Neuronal stem cell (in vitro differentiated cells): ENCODE measurements around the gene MYO1E.

Experiments used
- DNase-seq: peaks from one replicate; pipeline ENCODE4 v3.0.0-alpha.2; 2013; ENCODE audit warnings: low spot score
- H2AFZ ChIP-seq: one replicate; pipeline ENCODE4 v1.6.1; 2013; ENCODE audit warnings: mild to moderate bottlenecking, low read length, inconsistent platforms
- H2AK5ac ChIP-seq: 2 replicates; pipeline ENCODE4 v1.6.1; 2013; ENCODE audit warnings: low read depth, mild to moderate bottlenecking, inconsistent platforms, low read length, moderate library complexity, mixed read lengths
- H2BK120ac ChIP-seq: 2 replicates; pipeline ENCODE4 v1.6.1; 2013; ENCODE audit warnings: low read depth, mild to moderate bottlenecking, inconsistent platforms, low read length, moderate library complexity, mixed read lengths
- H2BK12ac ChIP-seq: one replicate; pipeline ENCODE4 v1.6.1; 2013; ENCODE audit warnings: low read length, inconsistent platforms
- H2BK15ac ChIP-seq: 2 replicates; pipeline ENCODE4 v1.6.1; 2013; ENCODE audit warnings: mild to moderate bottlenecking, low read length, inconsistent platforms, mixed read lengths
- H2BK5ac ChIP-seq: one replicate; pipeline ENCODE4 v1.6.1; 2013; ENCODE audit warnings: inconsistent platforms, mild to moderate bottlenecking, low read length, moderate library complexity
- H3K14ac ChIP-seq: one replicate; pipeline ENCODE4 v1.6.1; 2013; ENCODE audit warnings: low read length, inconsistent platforms
- H3K18ac ChIP-seq: 2 replicates; pipeline ENCODE4 v1.6.1; 2013; ENCODE audit warnings: low read length, inconsistent platforms
- H3K23ac ChIP-seq: 2 replicates; pipeline ENCODE4 v1.6.1; 2013; ENCODE audit warnings: low read depth, mild to moderate bottlenecking, mixed read lengths, low read length, inconsistent platforms; ENCODE audit not compliant: poor library complexity
- H3K27ac ChIP-seq: replicated peaks from 3 replicates; pipeline ENCODE4 v1.5.1; 2013; ENCODE audit warnings: low read length, inconsistent platforms
- H3K27me3 ChIP-seq, 3 experiments: 2 replicates each; pipeline ENCODE4 v1.6.1; 2013; ENCODE audit warnings: low read length in 3 of 3, mild to moderate bottlenecking in 2 of 3, inconsistent platforms in 1 of 3, low read depth in 1 of 3, mixed read lengths in 1 of 3, moderate library complexity in 1 of 3; ENCODE audit not compliant: control insufficient read depth in 3 of 3, insufficient read depth in 3 of 3
- H3K36me3 ChIP-seq, 2 donors: replicated peaks in 1 of 2; 2 replicates each; pipeline ENCODE4 v1.6.1; 2013; ENCODE audit warnings: low read length in 2 of 2; ENCODE audit not compliant: control insufficient read depth in 2 of 2, insufficient read depth in 2 of 2
- H3K4ac ChIP-seq: 2 replicates; pipeline ENCODE4 v1.6.1; 2013; ENCODE audit warnings: inconsistent platforms, mild to moderate bottlenecking, low read length, moderate library complexity
- H3K4me1 ChIP-seq, 2 donors: 1 replicate in 1 of 2; 2 replicates in 1 of 2; pipeline ENCODE4 v1.6.1; 2013; ENCODE audit warnings: low read length in 2 of 2, low read depth in 1 of 2; ENCODE audit not compliant: control insufficient read depth in 2 of 2, insufficient read depth in 1 of 2
- H3K4me2 ChIP-seq: one replicate; pipeline ENCODE4 v1.6.1; 2013; ENCODE audit warnings: mild to moderate bottlenecking, low read length, inconsistent platforms; ENCODE audit not compliant: insufficient read depth, poor library complexity, severe bottlenecking
- H3K4me3 ChIP-seq, 2 donors: 2 replicates each; pipeline ENCODE4 v1.5.1; 2013; ENCODE audit warnings: low read length in 2 of 2, mild to moderate bottlenecking in 2 of 2, inconsistent platforms in 1 of 2, moderate library complexity in 1 of 2
- H3K79me1 ChIP-seq: one replicate; pipeline ENCODE4 v1.6.1; 2013; ENCODE audit warnings: low read depth, mild to moderate bottlenecking, inconsistent platforms, low read length, moderate library complexity
- H3K9ac ChIP-seq: one replicate; pipeline ENCODE4 v1.6.1; 2013; ENCODE audit warnings: mild to moderate bottlenecking, low read depth, low read length, inconsistent platforms; ENCODE audit not compliant: poor library complexity
- H3K9me3 ChIP-seq, 2 donors: replicated peaks in 1 of 2; 2 replicates each; pipeline versions ENCODE3 to v1.6.1; 2013; ENCODE audit warnings: low read length in 2 of 2, mild to moderate bottlenecking in 2 of 2, inconsistent platforms in 1 of 2, low read depth in 1 of 2, mixed read lengths in 1 of 2, moderate library complexity in 1 of 2; ENCODE audit not compliant: control insufficient read depth in 2 of 2, insufficient read depth in 1 of 2
- H4K8ac ChIP-seq: one replicate; pipeline ENCODE4 v1.6.1; 2013; ENCODE audit warnings: low read depth, mild to moderate bottlenecking, inconsistent platforms, low read length, moderate library complexity
- H4K91ac ChIP-seq: one replicate; pipeline ENCODE4 v1.6.1; 2013; ENCODE audit warnings: low read length, low read depth, mild to moderate bottlenecking, inconsistent platforms; ENCODE audit not compliant: poor library complexity
- WGBS, 2 donors: extraction: QIAGEN DNeasy Blood & Tissue Kit; methylation state at CpG; one replicate each; pipeline ENCODE4 v1.1.7; 2013; ENCODE audit warnings: missing lambda C conversion rate in 2 of 2, mixed read lengths in 1 of 2; ENCODE audit not compliant: insufficient read length in 2 of 2, insufficient replicate concordance in 1 of 2; ENCODE audit errors: extremely low coverage in 2 of 2; 5-methylcytosine and 5-hydroxymethylcytosine counted together

MYO1E gene

DNA sequence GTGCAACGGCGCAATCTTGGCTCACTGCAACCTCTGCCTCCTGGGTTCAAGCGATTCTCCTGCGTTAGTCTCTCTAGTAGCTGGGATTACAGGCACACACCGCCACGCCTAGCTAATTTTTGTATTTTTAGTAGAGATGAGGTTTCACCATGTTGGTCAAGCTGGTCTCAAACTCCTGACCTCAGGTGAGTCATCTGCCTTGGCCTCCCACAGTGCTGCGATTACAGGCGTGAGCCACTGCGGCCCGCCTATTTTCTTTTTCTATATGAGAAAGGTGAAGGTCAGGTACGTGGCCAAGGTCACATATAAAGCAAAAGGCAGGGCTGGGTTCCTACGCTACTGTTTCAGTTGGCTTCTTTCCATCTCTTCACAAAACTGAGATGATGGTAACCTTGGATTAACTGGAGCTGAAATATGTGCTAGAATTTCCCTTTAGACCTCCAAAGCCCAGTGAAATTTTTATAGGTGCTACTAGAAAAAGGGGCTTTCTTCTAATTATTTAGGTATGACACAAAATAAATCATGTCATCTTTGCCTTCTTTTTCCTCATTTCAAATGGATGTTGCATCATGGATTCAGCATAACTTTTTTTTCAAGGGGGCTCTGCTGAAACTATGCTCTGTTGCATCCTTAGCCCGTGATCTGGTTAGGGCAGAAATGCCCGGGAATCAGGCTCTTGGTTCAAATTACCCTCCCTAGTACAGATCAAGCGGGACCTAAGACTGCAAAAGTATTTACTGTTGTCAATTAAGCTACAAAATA, 68.5 kb downstream of the MYO1E start:
- Histone ChIP-seq H3K27me3 (no peaks in the 10 kb centered on the region), H4K91ac (no peak overlapping the region), H3K18ac (no peak overlapping the region), H3K79me1 (no peaks in the 10 kb centered on the region), H2BK12ac (no peak overlapping the region), H3K4me1 (peaks cover 0 to 5% of the 10 kb centered on the region in 2 donors), H4K8ac (no peak overlapping the region), H2BK120ac (no peak overlapping the region), H3K9ac (no peak overlapping the region), H2AK5ac (no peak overlapping the region), H2AFZ (no peak overlapping the region), H3K4me3 (no peak overlapping the region), H3K9me3 (no peaks in the 10 kb centered on the region), H3K14ac (no peak overlapping the region), H3K27ac (no peak overlapping the region), H3K4me2 (no peak overlapping the region), H2BK15ac (no peak overlapping the region), H2BK5ac (no peak overlapping the region), H3K23ac (no peak overlapping the region), H3K4ac (no peak overlapping the region), H3K36me3 (no peaks in the 10 kb centered on the region)
- no CpG with 5 or more reads among the region's 15 CpGs for WGBS, 2 donors
- DNase-seq: no peak

DNA sequence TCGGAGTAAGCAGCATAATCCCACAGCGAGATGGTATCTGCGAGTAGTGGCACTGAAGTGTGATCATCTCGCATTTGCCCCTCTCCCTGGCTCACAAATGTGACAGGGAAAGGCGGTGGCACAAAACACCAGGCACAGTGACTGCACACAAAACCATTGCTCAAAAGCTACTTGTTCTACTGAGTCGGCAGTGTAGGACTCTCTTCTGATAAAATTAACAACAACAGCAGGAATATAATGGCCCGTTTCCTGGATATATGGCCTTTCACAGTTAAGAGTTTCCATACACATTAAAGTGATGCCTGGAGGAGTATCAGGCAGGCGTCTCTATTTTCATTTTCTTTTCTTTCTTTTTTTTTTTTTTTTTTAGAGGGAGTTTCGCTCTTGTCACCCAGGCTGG, 69.0 kb downstream of the MYO1E start:
- H3K27me3 ChIP-seq: no peaks in the 10 kb centered on the region
- no peak overlapping the region for H2AFZ ChIP-seq
- H2BK120ac ChIP-seq: no peak overlapping the region
- H3K14ac ChIP-seq: no peak overlapping the region
- DNase-seq: no peak
- no peak overlapping the region for H3K4me3 ChIP-seq
- no peak overlapping the region for H3K18ac ChIP-seq
- no peaks in the 10 kb centered on the region for H3K79me1 ChIP-seq
- no peak overlapping the region for H2BK15ac ChIP-seq
- H3K23ac ChIP-seq: no peak overlapping the region
- H2BK12ac ChIP-seq: no peak overlapping the region
- no peak overlapping the region for H3K4ac ChIP-seq
- H4K91ac ChIP-seq: no peak overlapping the region
- peaks cover 0 to 5% of the 10 kb centered on the region in 2 donors for H3K4me1 ChIP-seq
- H3K4me2 ChIP-seq: no peak overlapping the region
- H2BK5ac ChIP-seq: no peak overlapping the region
- no peaks in the 10 kb centered on the region for H3K9me3 ChIP-seq
- WGBS, 2 donors: no CpG with 5 or more reads among the region's 9 CpGs
- no peak overlapping the region for H4K8ac ChIP-seq
- H2AK5ac ChIP-seq: no peak overlapping the region
- H3K36me3 ChIP-seq: no peaks in the 10 kb centered on the region
- no peak overlapping the region for H3K27ac ChIP-seq
- no peak overlapping the region for H3K9ac ChIP-seq

DNA sequence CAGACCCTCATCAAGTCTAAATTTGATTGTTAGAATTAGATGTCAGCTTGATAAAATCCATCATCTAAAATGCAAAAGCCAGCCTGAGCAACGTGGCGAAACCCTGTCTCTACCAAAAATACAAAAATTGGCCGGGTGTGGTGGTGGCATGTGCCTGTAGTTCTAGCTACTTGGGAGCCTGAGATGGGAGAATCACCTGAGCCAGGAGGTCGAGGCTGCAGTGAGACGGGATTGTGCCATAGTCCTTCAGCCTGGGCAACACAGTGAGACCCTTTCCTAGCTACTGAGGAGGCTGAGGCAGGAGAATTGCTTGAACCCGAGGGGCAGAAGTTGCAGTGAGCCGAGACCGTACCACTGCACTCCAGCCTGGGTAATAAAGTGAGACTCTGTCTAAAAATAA, 69.5 kb downstream of the MYO1E start:
- H2BK15ac ChIP-seq: no peak overlapping the region
- no peak overlapping the region for H2BK5ac ChIP-seq
- no peak overlapping the region for H3K4me3 ChIP-seq
- no peak overlapping the region for H2BK120ac ChIP-seq
- no peak overlapping the region for H3K14ac ChIP-seq
- H3K27me3 ChIP-seq: no peaks in the 10 kb centered on the region
- H3K23ac ChIP-seq: no peak overlapping the region
- H2AFZ ChIP-seq: no peak overlapping the region
- peaks cover 0 to 5% of the 10 kb centered on the region in 2 donors for H3K4me1 ChIP-seq
- no peak overlapping the region for H3K27ac ChIP-seq
- H3K4me2 ChIP-seq: no peak overlapping the region
- no peaks in the 10 kb centered on the region for H3K9me3 ChIP-seq
- no peak overlapping the region for H2BK12ac ChIP-seq
- no peak overlapping the region for H2AK5ac ChIP-seq
- no peak for DNase-seq
- H3K36me3 ChIP-seq: no peaks in the 10 kb centered on the region
- no peak overlapping the region for H4K91ac ChIP-seq
- WGBS, 2 donors: no CpG with 5 or more reads among the region's 8 CpGs
- no peak overlapping the region for H3K18ac ChIP-seq
- H3K79me1 ChIP-seq: no peaks in the 10 kb centered on the region
- H3K9ac ChIP-seq: no peak overlapping the region
- H4K8ac ChIP-seq: no peak overlapping the region
- H3K4ac ChIP-seq: no peak overlapping the region

DNA sequence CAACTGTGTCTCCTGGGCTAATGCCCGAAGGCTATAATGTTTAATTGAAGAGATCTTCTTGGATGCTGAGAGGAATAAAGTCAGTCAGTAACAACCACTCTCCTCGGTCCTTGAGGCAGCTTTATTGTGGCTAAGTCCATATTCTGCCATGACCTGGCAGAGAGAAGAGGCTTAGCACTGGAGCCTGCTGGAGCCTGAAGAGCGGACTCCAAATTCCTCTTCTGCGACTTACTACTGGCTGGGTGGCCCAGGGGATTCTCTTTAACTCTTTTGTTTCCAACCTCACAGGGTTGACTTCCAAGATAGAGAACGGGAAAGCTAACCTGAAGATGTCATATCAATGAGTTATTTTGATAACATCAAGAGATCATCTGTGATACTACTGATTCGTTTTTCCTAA, 71.1 kb downstream of the MYO1E start:
- H3K27ac ChIP-seq: no peak overlapping the region

More for the DNA sequence above, 71.1 kb downstream of the MYO1E start:
- Histone ChIP-seq H3K4ac (no peak overlapping the region), H2BK12ac (no peak overlapping the region), H4K8ac (no peak overlapping the region), H3K4me1 (peaks cover 0 to 5% of the 10 kb centered on the region in 2 donors), H3K9me3 (no peaks in the 10 kb centered on the region), H3K27me3 (no peaks in the 10 kb centered on the region), H3K79me1 (no peaks in the 10 kb centered on the region), H3K4me3 (no peak overlapping the region), H2BK5ac (no peak overlapping the region), H2AFZ (no peak overlapping the region), H2AK5ac (no peak overlapping the region), H3K9ac (no peak overlapping the region), H3K4me2 (no peak overlapping the region), H4K91ac (no peak overlapping the region), H2BK15ac (no peak overlapping the region), H3K36me3 (no peaks in the 10 kb centered on the region), H3K14ac (no peak overlapping the region), H3K23ac (no peak overlapping the region), H3K18ac (no peak overlapping the region), H2BK120ac (no peak overlapping the region)
- no CpG with 5 or more reads among the region's 6 CpGs for WGBS, 2 donors
- DNase-seq: no peak
